IPS-11a (cell line): ENCODE data around the gene SLC27A4.

Experiments used
- H3K4me3 ChIP-seq: one replicate; pipeline ENCODE4 v1.5.1; 2013; ENCODE audit warnings: low read depth, low read length, control low read depth

SLC27A4 gene

DNA sequence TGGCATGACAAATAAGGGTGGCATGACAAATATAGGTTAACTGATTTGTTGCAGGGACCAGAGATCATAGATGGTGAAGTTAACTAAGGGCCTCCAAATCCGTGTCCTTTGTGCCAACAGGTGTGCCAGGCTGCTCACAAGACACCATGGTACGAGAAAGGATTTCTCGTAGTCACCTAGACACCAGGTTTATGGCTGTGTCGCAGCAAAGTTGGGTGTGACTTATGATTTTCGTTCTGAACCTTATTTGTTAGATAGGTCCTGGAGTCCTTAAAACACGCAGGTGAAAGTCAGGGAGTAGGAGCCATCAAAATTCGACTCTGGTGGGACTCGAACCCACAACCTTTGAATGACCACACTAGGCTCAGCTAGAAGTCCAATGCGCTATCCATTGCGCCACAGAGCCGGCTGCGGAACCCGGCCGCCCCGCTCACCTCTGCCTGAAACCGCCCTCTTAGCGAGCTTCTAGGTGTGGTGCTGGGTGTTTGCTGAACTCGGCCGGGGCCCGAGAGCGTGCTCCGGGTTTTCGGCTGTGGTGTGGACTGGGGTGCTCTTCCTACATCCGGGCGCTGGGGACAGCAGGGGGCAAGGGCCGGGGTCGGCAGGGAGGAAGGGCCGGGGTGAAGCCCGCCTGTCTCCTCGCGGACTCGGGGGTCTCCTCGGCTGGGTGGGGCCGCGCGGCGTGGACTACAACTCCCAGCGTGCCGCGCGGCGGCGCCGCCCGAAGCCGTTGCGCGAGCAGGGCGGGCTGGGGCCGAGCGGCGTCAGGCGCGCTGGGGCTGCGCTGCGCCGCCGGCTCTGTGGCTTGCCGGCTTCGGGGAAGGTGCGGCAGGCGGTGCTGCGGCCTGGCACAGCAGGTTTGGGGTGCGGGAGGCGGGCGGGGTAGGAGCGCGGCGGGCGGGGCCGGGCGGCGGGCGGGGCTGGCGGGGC is at the start of gene SLC27A4:
TSS of gene SLC27A4 (plus strand) at position 767 of the 930 bp plus-strand sequence. CDS start 2,606 bp downstream, outside the sequence.
- H3K4me3 ChIP-seq: peak within 1 kb of the TSS; percentile 63

- H3K4me3 ChIP-seq: no peak overlapping the region
Observed at GRCh38 chr9:128292009-128292408, 48.3 kb upstream of the SLC27A4 start.

GRCh38 chr9:128293091-128293490 is 47.2 kb upstream of the SLC27A4 start:
- H3K4me3 ChIP-seq: no peak overlapping the region

GRCh38 chr9:128294142-128294541 is 46.2 kb upstream of the SLC27A4 start:
- H3K4me3 ChIP-seq: no peak overlapping the region

DNA sequence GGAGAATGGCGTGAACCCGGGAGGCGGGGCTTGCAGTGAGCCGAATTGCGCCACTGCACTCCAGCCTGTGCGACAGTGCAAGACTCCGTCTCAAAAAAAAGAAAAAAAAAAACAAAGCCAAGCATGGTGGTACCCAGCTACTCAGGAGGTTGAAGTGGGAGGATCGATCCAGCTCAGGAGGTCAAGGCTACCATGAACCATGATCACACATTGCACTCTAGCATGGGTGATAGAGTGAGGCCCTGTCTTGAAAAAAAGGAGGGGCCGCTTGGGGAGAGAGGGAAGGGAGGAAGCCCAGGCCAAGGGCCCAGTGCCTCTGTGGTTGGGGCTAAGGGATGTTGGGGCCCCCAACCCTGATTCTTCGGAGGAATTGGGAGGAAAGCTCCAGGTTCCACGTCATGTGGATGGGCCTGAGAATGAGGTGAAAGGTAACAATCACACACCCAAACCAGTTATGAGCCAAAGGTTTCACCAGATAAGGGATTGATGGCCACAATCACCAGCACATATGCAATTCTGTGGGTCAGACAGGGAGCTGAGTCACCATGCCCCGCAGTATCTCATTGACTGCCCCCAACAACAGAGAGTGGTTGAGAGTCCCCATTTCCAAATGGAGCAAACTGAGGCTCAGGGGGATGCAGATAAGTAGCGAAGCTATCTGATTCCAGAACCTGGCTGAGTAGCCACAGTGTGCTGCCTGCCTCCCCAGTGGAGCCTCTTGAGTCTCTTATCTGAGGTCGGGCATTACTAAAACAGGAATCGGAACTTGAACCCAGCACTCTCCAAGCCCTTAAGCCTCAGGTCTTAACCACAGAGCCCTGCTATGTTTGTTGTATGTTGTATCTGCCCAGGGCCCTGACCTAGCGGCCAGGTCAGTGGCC is 43.7 kb upstream of the SLC27A4 start:
- H3K4me3 ChIP-seq: no peak overlapping the region

GRCh38 chr9:128297221-128297773 is 43.0 kb upstream of the SLC27A4 start:
- no peak overlapping the region for H3K4me3 ChIP-seq

- H3K4me3 ChIP-seq: no peak overlapping the region
Observed at GRCh38 chr9:128298535-128299482, 41.5 kb upstream of the SLC27A4 start.

GRCh38 chr9:128304136-128304970 is 36.0 kb upstream of the SLC27A4 start:
- no peak overlapping the region for H3K4me3 ChIP-seq

GRCh38 chr9:128304971-128305288 is 35.4 kb upstream of the SLC27A4 start:
- H3K4me3 ChIP-seq: no peak overlapping the region

DNA sequence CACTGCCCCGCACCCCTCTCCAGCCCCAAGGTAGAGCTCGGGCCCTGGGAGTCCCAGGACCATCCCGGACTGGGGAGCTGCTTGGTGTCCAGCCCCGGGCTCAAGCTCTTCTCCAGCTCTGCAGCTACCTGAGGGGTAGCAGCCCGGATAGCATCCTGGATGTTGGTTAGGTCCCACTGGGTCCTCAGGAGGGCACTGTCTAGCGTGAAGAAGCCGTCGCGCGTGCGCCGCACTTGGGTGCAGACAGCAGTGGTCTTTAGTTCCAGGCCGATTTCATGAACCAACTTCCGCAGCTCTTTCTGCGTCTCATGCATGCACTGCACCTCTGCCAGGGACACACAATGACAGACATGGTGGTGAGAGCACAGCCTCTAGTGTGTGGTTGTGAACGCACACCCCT is 30.8 kb upstream of the SLC27A4 start:
- H3K4me3 ChIP-seq: no peak overlapping the region

- H3K4me3 ChIP-seq: no peak overlapping the region
Observed at GRCh38 chr9:128310461-128310860, 29.9 kb upstream of the SLC27A4 start.

DNA sequence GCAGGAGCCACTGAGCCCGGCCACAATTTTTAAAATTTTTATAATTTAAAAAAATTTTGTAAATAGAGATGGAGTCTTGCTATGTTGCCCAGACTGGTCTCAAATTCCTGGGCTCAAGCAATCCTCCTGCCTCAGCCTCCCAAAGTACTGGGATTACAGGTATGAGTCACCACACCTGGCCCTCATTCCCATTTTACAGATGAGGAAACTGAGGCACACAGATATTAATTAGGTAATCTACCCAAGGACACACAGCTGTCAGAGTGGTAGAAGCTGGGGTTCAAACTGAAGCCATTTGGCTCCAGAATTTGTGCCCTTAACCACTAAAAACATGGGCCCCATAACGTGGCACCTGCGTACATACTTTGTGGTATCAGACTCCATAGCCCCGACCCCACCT is 25.6 kb upstream of the SLC27A4 start:
- no peak overlapping the region for H3K4me3 ChIP-seq

GRCh38 chr9:128316421-128316820 is 23.9 kb upstream of the SLC27A4 start:
- H3K4me3 ChIP-seq: no peak overlapping the region

DNA sequence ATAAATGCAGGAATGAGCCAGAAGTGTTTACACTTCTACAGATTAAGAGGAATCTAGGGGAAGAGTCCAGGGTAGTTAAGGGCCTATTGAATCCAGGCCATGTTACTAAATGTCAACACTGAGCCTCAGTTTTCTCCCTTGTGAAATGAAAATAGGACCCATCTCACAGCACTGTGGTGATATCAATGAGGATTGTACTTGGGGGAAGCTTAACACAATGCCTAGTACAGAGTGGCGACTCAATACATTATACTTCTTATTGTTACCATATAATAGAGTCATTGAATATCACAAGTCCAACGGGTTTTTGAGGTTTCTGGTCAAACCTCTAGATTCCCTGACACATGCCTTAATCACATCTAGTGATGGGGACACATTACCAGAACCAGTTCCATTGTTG is 22.7 kb upstream of the SLC27A4 start:
- H3K4me3 ChIP-seq: no peak overlapping the region

GRCh38 chr9:128321343-128321742 is 19.0 kb upstream of the SLC27A4 start:
- H3K4me3 ChIP-seq: peak overlapping the region; percentile 98

DNA sequence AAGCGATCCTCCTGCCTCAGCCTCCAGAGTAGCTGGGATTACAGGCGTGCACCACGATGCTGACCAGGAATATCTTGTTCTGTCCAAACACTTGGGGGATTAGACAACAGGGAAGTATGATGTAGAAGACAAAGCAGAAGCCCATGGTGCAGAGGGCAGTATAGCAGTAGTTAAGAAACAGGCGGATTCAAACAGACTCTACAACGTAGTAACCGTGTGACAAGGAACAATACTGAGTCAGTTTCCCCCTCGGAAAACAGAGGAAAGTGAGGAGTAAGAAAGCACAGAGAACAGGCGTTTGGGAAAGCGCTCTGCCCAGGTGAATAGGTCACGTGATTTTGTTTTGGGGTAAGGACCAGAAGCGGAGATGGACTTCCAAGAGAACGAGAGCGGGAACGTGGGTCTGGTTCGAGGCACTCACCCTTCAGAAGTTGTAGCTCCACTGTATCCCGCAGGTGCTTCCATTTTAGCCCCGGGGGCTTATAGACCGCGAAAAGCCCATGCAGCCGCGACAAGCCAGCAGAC is 18.4 kb upstream of the SLC27A4 start:
- peak overlapping the region; percentile 98 for H3K4me3 ChIP-seq

- H3K4me3 ChIP-seq: peak within 1 kb of the TSS; percentile 98
Observed at GRCh38 chr9:128322404-128323211, 17.7 kb upstream of the SLC27A4 start, which contains the start of the genes COQ4 and TRUB2. Gene COQ4 (plus strand): TSS chr9:128322839. CDS start chr9:128322859, 20 bp downstream. Gene TRUB2 (minus strand): TSS chr9:128322447. CDS start chr9:128322408, 39 bp downstream.

DNA sequence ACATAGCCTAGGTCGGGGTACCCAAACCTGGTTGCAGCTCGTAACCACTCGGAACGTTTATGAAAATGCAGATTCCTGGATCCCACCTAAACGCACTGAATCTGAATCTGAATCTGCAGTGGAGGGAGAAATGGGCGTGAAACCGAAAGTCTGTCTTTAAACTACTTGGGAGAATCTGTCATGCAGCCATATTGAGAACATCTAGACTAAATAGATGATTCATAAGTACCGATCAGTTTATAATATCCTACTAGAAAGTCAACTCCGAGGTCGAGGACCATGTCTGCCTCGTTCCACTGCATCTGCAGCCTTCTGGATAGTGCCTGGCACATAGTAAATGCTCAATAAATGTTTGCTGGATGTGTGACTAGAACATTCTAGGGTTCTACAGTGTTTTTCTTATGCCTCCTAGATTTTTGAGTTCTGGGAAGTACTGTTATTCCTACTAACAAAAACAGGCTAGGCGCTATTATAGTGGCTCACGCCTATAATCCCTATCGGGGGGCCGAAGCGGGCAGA is 17.1 kb upstream of the SLC27A4 start:
- peak overlapping the region; percentile 98 for H3K4me3 ChIP-seq
